Measurements from ENCODE around the gene CD74.

DNA sequence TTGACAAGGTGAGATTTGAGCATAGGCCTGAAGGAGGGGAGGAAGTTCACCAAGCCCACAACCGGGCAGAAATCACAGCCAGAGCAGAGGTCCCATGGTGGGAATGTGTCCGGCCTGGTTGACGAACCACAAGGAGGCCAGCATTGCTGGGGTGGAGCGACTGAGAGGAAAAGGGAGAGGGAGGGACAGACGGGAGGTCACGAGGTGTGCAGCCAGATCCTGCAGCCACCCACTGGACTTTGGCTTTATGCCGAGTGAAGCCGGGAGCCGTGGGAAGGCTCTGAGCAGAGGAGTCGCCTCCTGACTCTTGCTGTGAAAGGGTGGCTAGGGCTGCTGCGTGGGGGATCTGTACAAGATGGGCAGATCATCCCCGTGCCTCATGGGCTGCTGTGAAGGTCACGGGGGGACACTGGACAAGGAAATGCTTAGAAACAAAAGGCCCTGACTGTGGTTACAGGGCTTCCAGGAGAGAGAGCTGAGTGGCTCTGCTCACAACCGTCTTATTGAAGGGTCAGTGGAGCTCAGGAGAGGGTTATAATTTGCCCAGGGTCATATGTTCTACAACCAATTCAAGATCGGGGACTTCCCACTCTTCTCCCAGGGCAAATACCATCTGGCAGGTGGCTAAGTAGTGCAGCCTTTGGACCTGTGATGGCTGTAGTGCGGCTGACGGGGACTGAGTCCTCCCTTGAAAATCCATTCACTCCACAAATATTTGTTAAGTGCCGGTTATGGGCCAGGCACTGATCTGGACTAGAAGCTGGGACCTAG, 15.6 kb upstream of the CD74 start:
- TF ChIP-seq, protein P1, sequence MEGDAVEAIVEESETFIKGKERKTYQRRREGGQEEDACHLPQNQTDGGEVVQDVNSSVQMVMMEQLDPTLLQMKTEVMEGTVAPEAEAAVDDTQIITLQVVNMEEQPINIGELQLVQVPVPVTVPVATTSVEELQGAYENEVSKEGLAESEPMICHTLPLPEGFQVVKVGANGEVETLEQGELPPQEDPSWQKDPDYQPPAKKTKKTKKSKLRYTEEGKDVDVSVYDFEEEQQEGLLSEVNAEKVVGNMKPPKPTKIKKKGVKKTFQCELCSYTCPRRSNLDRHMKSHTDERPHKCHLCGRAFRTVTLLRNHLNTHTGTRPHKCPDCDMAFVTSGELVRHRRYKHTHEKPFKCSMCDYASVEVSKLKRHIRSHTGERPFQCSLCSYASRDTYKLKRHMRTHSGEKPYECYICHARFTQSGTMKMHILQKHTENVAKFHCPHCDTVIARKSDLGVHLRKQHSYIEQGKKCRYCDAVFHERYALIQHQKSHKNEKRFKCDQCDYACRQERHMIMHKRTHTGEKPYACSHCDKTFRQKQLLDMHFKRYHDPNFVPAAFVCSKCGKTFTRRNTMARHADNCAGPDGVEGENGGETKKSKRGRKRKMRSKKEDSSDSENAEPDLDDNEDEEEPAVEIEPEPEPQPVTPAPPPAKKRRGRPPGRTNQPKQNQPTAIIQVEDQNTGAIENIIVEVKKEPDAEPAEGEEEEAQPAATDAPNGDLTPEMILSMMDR (IDR thresholded peaks at IDR 0.05 in 2 of 3, conservative IDR thresholded peaks at IDR 0.05 in 1 of 3; ENCODE audit: control insufficient read depth in 2 of 3, extremely low read depth in 1 of 3, insufficient read depth in 1 of 3, low read depth in 3 of 3, low read length in 3 of 3) = no peak
- TF ChIP-seq POLR2AphosphoS5 (IDR thresholded peaks at IDR 0.05; ENCODE audit: low read length) (no peak), EZH2 (IDR thresholded peaks at IDR 0.05; ENCODE audit: borderline replicate concordance, control insufficient read depth, low read depth, low read length) (no peak), ZBED1 (IDR thresholded peaks at IDR 0.05; ENCODE audit: borderline replicate concordance) (no peak)
- TF ChIP-seq, protein P2, sequence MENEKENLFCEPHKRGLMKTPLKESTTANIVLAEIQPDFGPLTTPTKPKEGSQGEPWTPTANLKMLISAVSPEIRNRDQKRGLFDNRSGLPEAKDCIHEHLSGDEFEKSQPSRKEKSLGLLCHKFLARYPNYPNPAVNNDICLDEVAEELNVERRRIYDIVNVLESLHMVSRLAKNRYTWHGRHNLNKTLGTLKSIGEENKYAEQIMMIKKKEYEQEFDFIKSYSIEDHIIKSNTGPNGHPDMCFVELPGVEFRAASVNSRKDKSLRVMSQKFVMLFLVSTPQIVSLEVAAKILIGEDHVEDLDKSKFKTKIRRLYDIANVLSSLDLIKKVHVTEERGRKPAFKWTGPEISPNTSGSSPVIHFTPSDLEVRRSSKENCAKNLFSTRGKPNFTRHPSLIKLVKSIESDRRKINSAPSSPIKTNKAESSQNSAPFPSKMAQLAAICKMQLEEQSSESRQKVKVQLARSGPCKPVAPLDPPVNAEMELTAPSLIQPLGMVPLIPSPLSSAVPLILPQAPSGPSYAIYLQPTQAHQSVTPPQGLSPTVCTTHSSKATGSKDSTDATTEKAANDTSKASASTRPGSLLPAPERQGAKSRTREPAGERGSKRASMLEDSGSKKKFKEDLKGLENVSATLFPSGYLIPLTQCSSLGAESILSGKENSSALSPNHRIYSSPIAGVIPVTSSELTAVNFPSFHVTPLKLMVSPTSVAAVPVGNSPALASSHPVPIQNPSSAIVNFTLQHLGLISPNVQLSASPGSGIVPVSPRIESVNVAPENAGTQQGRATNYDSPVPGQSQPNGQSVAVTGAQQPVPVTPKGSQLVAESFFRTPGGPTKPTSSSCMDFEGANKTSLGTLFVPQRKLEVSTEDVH (IDR thresholded peaks at IDR 0.05; ENCODE audit: low read depth, partially characterized antibody) = no peak

Measured in GM12878 (cell line).